Sigmoid colon (tissue), 7 donors: ENCODE measurements around the gene PSORS1C2. TPM values are rescaled to one million over a fixed set of nuclear protein-coding genes. Genes with fewer than 3 reads are reported as not detected.

ENCODE experiments used
- DNase-seq: peaks from one replicate; pipeline ENCODE4 v3.0.0-alpha.2; 2019
- H3K27ac ChIP-seq, 4 donors: fragments of 200-600 bp; sonication (generic); one replicate each; pipeline ENCODE4 v1.5.1; 2016 to 2019; ENCODE audit warnings: mild to moderate bottlenecking in 1 of 4
- H3K27me3 ChIP-seq, 3 donors: fragments of 200-600 bp; sonication (generic); one replicate each; pipeline ENCODE4 v1.5.1; 2019; ENCODE audit warnings: mild to moderate bottlenecking in 1 of 3
- H3K36me3 ChIP-seq, 4 donors: fragments of 200-600 bp; sonication (generic); one replicate each; pipeline ENCODE4 v1.5.1; 2016 to 2019
- H3K4me1 ChIP-seq, 4 donors: fragments of 200-600 bp; sonication (generic); one replicate each; pipeline ENCODE4 v1.5.1; 2017 to 2019
- H3K4me3 ChIP-seq, 4 donors: fragments of 200-600 bp; sonication (generic); one replicate each; pipeline ENCODE4 v1.5.1; 2017 to 2019; ENCODE audit warnings: mild to moderate bottlenecking in 2 of 4, moderate library complexity in 1 of 4
- H3K9me3 ChIP-seq, 4 donors: fragments of 200-600 bp in 3 of 4; sonication (generic) in 3 of 4; one replicate each; pipeline versions ENCODE4 v1.5.1 to v1.6.1; 2013 to 2019
- EP300 ChIP-seq, 4 donors: sonication (generic); formaldehyde crosslinking; IDR thresholded peaks; one replicate each; pipeline ENCODE4 v1.6.1; 2017; ENCODE audit warnings: antibody characterized with exemption in 4 of 4
- POLR2A ChIP-seq, 2 donors: fragments of 450-650 bp; IDR thresholded peaks; one replicate each; pipeline ENCODE4 v1.6.1; 2016; ENCODE audit warnings: antibody characterized with exemption in 2 of 2, mild to moderate bottlenecking in 2 of 2, moderate library complexity in 2 of 2
- POLR2AphosphoS5 ChIP-seq, 4 donors: sonication (generic); formaldehyde crosslinking; IDR thresholded peaks; one replicate each; pipeline ENCODE4 v1.6.1; 2017; ENCODE audit warnings: antibody characterized with exemption in 4 of 4
- WGBS, 2 donors: extraction: QIAGEN DNeasy Blood & Tissue Kit; methylation state at CpG; one replicate each; pipeline ENCODE4 v1.1.7; 2013; 5-methylcytosine and 5-hydroxymethylcytosine counted together
- intact Hi-C: fragments of 100-400 bp; cut with DNase I; formaldehyde crosslinking; loops from one replicate; pipeline ENCODE4 v1.15.1; 2023
- polyA plus RNA-seq, 3 donors: library from polyadenylated mRNA; stranded (reverse); fragments of 200-250 nt; gene quantifications; one replicate each; pipeline ENCODE4 v1.2.3, GENCODE V29; 2013
- total RNA-seq, 4 donors: library from RNA; depleted of rRNA; stranded (reverse); fragments of >200 nt; gene quantifications; one replicate each; pipeline ENCODE4 v1.1.0, GENCODE V29; 2016
- TF ChIP-seq, protein P1 (sequence below), 4 experiments: fragments of 450-650 bp in 3 of 4; fragments of 200-600 bp in 1 of 4; IDR thresholded peaks; one replicate each; pipeline ENCODE4 v1.5.1; 2016 to 2019; ENCODE audit warnings: antibody characterized with exemption in 4 of 4, mild to moderate bottlenecking in 3 of 4, moderate library complexity in 2 of 4
- donor health status: healthy with polysubstance abuse.
- donor health status: Bipolar disorder and iron deficiency.
- donor health status: healthy.

PSORS1C2 gene
- total and polyA plus RNA-seq, 7 donors: not detected

DNA sequence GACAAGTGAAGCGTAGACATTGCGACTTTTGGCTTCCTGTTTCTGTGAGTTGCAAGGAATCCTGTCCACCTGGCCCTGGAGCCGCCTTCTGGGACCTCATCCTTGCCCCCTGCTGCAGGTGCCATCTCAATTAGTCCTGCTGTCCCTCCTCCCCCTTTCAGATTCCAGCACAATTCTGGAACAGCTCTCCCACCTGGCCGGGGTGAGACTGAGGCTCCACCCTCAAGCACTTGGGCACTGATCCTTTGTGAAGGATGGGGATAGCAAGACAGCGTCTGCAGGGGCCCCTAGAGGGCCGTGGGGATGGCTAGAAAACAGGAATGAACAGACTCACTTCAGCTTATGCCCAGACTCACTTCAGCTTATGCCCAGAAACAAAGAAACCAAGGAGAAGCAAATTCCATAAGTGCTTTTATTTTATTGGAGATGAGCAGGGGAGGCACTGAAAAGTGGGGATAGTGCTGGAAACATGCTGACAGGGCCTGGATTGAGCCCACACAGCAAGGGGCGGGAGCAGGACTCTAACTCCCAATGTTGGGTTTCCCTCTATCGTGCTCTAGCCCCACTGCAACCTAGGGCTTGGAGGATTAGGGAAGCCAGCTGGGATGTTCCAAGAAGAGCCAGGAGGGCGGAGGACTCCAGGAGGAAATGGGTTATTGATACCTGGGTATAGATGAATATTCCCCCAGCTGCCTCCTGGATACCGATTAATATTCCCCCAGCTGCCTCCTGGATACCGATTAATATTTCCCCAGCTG is 27.9 kb downstream of the PSORS1C2 start:
- Histone ChIP-seq H3K4me3 (no peak overlapping the region), H3K9me3 (no peaks in the 10 kb centered on the region), H3K27me3 (no peaks in the 10 kb centered on the region), H3K36me3 (no peaks in the 10 kb centered on the region), H3K4me1 (peaks cover 0 to 24% (median 22%) of the 10 kb centered on the region in 4 donors), H3K27ac (no peak overlapping the region)
- intact Hi-C loops: no loop called here
- DNase-seq: no peak
- WGBS, 2 donors: 76 to 80% methylated on average over 11 of the region's 11 CpGs
- no peak for TF ChIP-seq POLR2A (IDR thresholded peaks at IDR 0.05)

DNA sequence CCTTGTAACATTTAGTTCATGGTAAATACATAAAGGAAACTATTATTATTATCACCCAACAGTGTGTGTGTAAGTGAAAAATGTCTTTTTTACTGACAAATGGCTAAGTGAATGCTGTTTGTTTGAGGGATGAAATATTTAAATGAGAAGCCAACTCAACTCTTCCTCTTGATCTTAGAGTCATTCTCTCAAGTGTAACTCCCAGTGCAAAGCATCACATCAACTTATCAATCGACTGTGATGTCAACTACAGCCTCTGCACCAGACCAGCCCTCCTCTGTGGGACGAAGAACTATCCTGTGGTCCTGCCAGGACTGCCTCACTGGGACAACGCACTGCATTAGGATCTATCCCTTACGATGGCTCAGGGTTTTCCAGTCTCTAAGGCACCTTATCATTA is 31.8 kb downstream of the PSORS1C2 start:
- TF ChIP-seq POLR2A (IDR thresholded peaks at IDR 0.05) (no peak), POLR2AphosphoS5 (IDR thresholded peaks at IDR 0.05) (no peak), EP300 (IDR thresholded peaks at IDR 0.05) (no peak)
- TF ChIP-seq, protein P1, sequence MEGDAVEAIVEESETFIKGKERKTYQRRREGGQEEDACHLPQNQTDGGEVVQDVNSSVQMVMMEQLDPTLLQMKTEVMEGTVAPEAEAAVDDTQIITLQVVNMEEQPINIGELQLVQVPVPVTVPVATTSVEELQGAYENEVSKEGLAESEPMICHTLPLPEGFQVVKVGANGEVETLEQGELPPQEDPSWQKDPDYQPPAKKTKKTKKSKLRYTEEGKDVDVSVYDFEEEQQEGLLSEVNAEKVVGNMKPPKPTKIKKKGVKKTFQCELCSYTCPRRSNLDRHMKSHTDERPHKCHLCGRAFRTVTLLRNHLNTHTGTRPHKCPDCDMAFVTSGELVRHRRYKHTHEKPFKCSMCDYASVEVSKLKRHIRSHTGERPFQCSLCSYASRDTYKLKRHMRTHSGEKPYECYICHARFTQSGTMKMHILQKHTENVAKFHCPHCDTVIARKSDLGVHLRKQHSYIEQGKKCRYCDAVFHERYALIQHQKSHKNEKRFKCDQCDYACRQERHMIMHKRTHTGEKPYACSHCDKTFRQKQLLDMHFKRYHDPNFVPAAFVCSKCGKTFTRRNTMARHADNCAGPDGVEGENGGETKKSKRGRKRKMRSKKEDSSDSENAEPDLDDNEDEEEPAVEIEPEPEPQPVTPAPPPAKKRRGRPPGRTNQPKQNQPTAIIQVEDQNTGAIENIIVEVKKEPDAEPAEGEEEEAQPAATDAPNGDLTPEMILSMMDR (IDR thresholded peaks at IDR 0.05): no peak
- Histone ChIP-seq H3K9me3 (no peaks in the 10 kb centered on the region), H3K27me3 (no peaks in the 10 kb centered on the region), H3K4me1 (no peaks in the 10 kb centered on the region), H3K4me3 (no peak overlapping the region), H3K36me3 (no peaks in the 10 kb centered on the region), H3K27ac (no peak overlapping the region)
- no peak for DNase-seq
- WGBS, 2 donors: 72 to 80% methylated on average over 4 of the region's 4 CpGs
- intact Hi-C loops: no loop called here

- Histone ChIP-seq H3K27me3 (no peaks in the 10 kb centered on the region), H3K4me1 (no peaks in the 10 kb centered on the region), H3K27ac (no peak overlapping the region), H3K36me3 (no peaks in the 10 kb centered on the region), H3K9me3 (no peaks in the 10 kb centered on the region), H3K4me3 (no peak overlapping the region)
- TF ChIP-seq POLR2A (IDR thresholded peaks at IDR 0.05) (no peak), EP300 (IDR thresholded peaks at IDR 0.05) (no peak), POLR2AphosphoS5 (IDR thresholded peaks at IDR 0.05) (no peak)
- TF ChIP-seq, protein P1 (IDR thresholded peaks at IDR 0.05): no peak
- DNase-seq: no peak
- intact Hi-C loops: no loop called here
- WGBS, 2 donors: 96 to 97% methylated on average over 2 of the region's 2 CpGs
These were observed 35.7 kb downstream of the PSORS1C2 start for GRCh38 chr6:31103136-31103535.

- intact Hi-C loops: no loop called here
These were observed 40.4 kb downstream of the PSORS1C2 start for GRCh38 chr6:31098449-31098938.

DNA sequence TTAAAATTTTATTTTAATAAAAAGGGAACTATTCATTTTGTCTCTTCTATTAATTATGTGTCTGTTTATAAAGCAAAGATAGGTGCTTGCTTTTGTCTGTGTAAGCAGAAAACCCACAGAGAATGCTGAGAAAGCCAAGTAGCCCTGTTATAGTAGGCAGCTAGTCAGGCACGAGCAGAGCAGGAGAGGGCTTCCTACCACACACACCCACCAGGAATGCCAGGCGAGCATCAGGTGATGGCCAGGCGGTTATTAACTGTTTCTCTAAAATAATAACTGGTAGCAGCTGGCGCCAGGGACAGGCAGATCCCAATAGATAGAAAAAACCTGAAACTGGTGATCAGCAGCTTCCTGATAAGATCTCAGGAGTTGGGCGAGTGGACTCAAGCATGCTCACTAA is 42.2 kb downstream of the PSORS1C2 start:
- no peaks in the 10 kb centered on the region for H3K4me1 ChIP-seq
- no peaks in the 10 kb centered on the region for H3K9me3 ChIP-seq
- intact Hi-C loops: no loop called here
- 80 to 88% methylated on average over 5 of the region's 5 CpGs for WGBS, 2 donors
- DNase-seq: no peak
- H3K36me3 ChIP-seq: no peaks in the 10 kb centered on the region
- no peak overlapping the region for H3K4me3 ChIP-seq
- H3K27ac ChIP-seq: no peak overlapping the region
- no peak for TF ChIP-seq POLR2A (IDR thresholded peaks at IDR 0.05)
- TF ChIP-seq, protein P1 (IDR thresholded peaks at IDR 0.05): no peak
- no peak for TF ChIP-seq POLR2AphosphoS5 (IDR thresholded peaks at IDR 0.05)
- no peak for TF ChIP-seq EP300 (IDR thresholded peaks at IDR 0.05)
- no peaks in the 10 kb centered on the region for H3K27me3 ChIP-seq

More at GRCh38 chr6:31098449-31098938, 40.4 kb downstream of the PSORS1C2 start:
- no peak overlapping the region for H3K4me3 ChIP-seq
- no peak for DNase-seq
- WGBS, 2 donors: 87 to 94% methylated on average over 4 of the region's 4 CpGs
- H3K4me1 ChIP-seq: no peaks in the 10 kb centered on the region
- no peaks in the 10 kb centered on the region for H3K27me3 ChIP-seq
- no peaks in the 10 kb centered on the region for H3K9me3 ChIP-seq
- H3K36me3 ChIP-seq: no peaks in the 10 kb centered on the region
- H3K27ac ChIP-seq: no peak overlapping the region
- TF ChIP-seq EP300 (IDR thresholded peaks at IDR 0.05): no peak
- TF ChIP-seq, protein P1 (IDR thresholded peaks at IDR 0.05): no peak
- TF ChIP-seq POLR2A (IDR thresholded peaks at IDR 0.05): no peak
- no peak for TF ChIP-seq POLR2AphosphoS5 (IDR thresholded peaks at IDR 0.05)
